Effector memory CD4-positive, alpha-beta T cell (primary cell): ENCODE results near the gene SWT1.
A peak's percentile ranks its signal among the peaks of the same experiment; 100 is the strongest.
"Not testable (repeated sequence)": the region's sequence is repeated elsewhere in the genome, so short reads cannot be mapped to it uniquely, and the experiment has no call there.

Experiments
- DNase-seq, 3 donors: peaks; one replicate each; pipeline ENCODE4 v3.0.0-alpha.2; 2020
- H3K27ac ChIP-seq: 2 replicates; pipeline ENCODE4 v1.7.0; 2013; ENCODE audit warnings: mild to moderate bottlenecking, low read length, moderate library complexity; ENCODE audit not compliant: insufficient read depth, poor library complexity, severe bottlenecking
- H3K27me3 ChIP-seq: replicated peaks from 2 replicates; pipeline ENCODE4 v1.7.0; 2013; ENCODE audit warnings: mild to moderate bottlenecking, low read length; ENCODE audit not compliant: insufficient read depth, control insufficient read depth, poor library complexity, severe bottlenecking
- H3K36me3 ChIP-seq: 2 replicates; pipeline ENCODE4 v1.7.0; 2013; ENCODE audit warnings: mild to moderate bottlenecking, low read length, moderate library complexity; ENCODE audit not compliant: control insufficient read depth, insufficient read depth
- H3K4me1 ChIP-seq: 2 replicates; pipeline ENCODE4 v1.7.0; 2013; ENCODE audit warnings: low read length, mild to moderate bottlenecking; ENCODE audit not compliant: control insufficient read depth, insufficient read depth, poor library complexity, severe bottlenecking
- H3K4me3 ChIP-seq: 2 replicates; pipeline ENCODE4 v1.7.0; 2013; ENCODE audit warnings: low read length, low read depth, mild to moderate bottlenecking; ENCODE audit not compliant: insufficient read depth, poor library complexity, severe bottlenecking
- H3K9me3 ChIP-seq: 2 replicates; pipeline ENCODE4 v1.7.0; 2013; ENCODE audit warnings: mild to moderate bottlenecking, low read length, moderate library complexity; ENCODE audit not compliant: control insufficient read depth

Gene SWT1

GRCh38 chr1:185314411-185314810 is 157.4 kb downstream of the SWT1 start:
- DNase-seq = no peak
- H3K4me1 ChIP-seq = peaks cover 28% of the 10 kb centered on the region
- H3K9me3 ChIP-seq = no peaks in the 10 kb centered on the region
- peaks cover 15% of the 10 kb centered on the region for H3K36me3 ChIP-seq
- H3K4me3 ChIP-seq = peak overlapping the region; percentile 98
- no peaks in the 10 kb centered on the region for H3K27me3 ChIP-seq
- no peak overlapping the region for H3K27ac ChIP-seq

GRCh38 chr1:185315445-185316071 is 158.6 kb downstream of the SWT1 start:
- Histone ChIP-seq H3K4me3 (peak overlapping the region; percentile 98), H3K36me3 (peaks cover 7% of the 10 kb centered on the region), H3K4me1 (peaks cover 28% of the 10 kb centered on the region), H3K9me3 (no peaks in the 10 kb centered on the region), H3K27me3 (no peaks in the 10 kb centered on the region), H3K27ac (peak overlapping the region; percentile 98)
- DNase-seq = peak in 1 of 3 donors; percentile 7

- H3K27me3 ChIP-seq = no peaks in the 10 kb centered on the region
- H3K4me1 ChIP-seq = peaks cover 28% of the 10 kb centered on the region
- no peaks in the 10 kb centered on the region for H3K9me3 ChIP-seq
- peak overlapping the region; percentile 98 for H3K27ac ChIP-seq
- peak overlapping the region; percentile 98 for H3K4me3 ChIP-seq
- no peaks in the 10 kb centered on the region for H3K36me3 ChIP-seq
- peak; percentile 74 to 85 (median 83) for DNase-seq
These were observed 159.4 kb downstream of the SWT1 start for GRCh38 chr1:185316163-185317033.

GRCh38 chr1:185317034-185317885 is 160.3 kb downstream of the SWT1 start, which contains the start of gene IVNS1ABP:
IVNS1ABP (minus strand) TSS chr1:185317243; CDS start chr1:185309493, 7,750 bp downstream.
- H3K27me3 ChIP-seq = no peaks in the 10 kb centered on the region
- H3K4me1 ChIP-seq = peaks cover 28% of the 10 kb centered on the region
- peak; percentile 92 to 97 (median 95) for DNase-seq
- H3K9me3 ChIP-seq = no peaks in the 10 kb centered on the region
- peak within 1 kb of the TSS; percentile 98 for H3K27ac ChIP-seq
- no peaks in the 10 kb centered on the region for H3K36me3 ChIP-seq
- H3K4me3 ChIP-seq = peak within 1 kb of the TSS; percentile 98

GRCh38 chr1:185317886-185318310 is 160.9 kb downstream of the SWT1 start:
- H3K27ac ChIP-seq = peak overlapping the region; percentile 98
- peaks cover 21% of the 10 kb centered on the region for H3K4me1 ChIP-seq
- H3K27me3 ChIP-seq = no peaks in the 10 kb centered on the region
- DNase-seq = peak; percentile 61 to 69 (median 69)
- H3K4me3 ChIP-seq = peak overlapping the region; percentile 48
- no peaks in the 10 kb centered on the region for H3K9me3 ChIP-seq
- no peaks in the 10 kb centered on the region for H3K36me3 ChIP-seq

- no peak for DNase-seq
- Histone ChIP-seq H3K4me3 (no peak overlapping the region), H3K27ac (peak overlapping the region; percentile 98), H3K27me3 (no peaks in the 10 kb centered on the region), H3K36me3 (no peaks in the 10 kb centered on the region), H3K9me3 (no peaks in the 10 kb centered on the region), H3K4me1 (peaks cover 16% of the 10 kb centered on the region)
These were observed 161.6 kb downstream of the SWT1 start for GRCh38 chr1:185318431-185319138.

GRCh38 chr1:185319139-185319475 is 162.1 kb downstream of the SWT1 start:
- Histone ChIP-seq H3K9me3 (no peaks in the 10 kb centered on the region), H3K27ac (no peak overlapping the region), H3K4me1 (peaks cover 11% of the 10 kb centered on the region), H3K27me3 (no peaks in the 10 kb centered on the region), H3K36me3 (no peaks in the 10 kb centered on the region), H3K4me3 (no peak overlapping the region)
- no peak for DNase-seq

GRCh38 chr1:185321104-185321503 is 164.1 kb downstream of the SWT1 start:
- not testable (repeated sequence) for H3K4me1 ChIP-seq, H3K27ac ChIP-seq, H3K36me3 ChIP-seq, DNase-seq, H3K4me3 ChIP-seq, H3K9me3 ChIP-seq, H3K27me3 ChIP-seq

- not testable (repeated sequence) for H3K4me1 ChIP-seq, H3K27me3 ChIP-seq, H3K36me3 ChIP-seq, DNase-seq, H3K4me3 ChIP-seq, H3K9me3 ChIP-seq, H3K27ac ChIP-seq
These were observed 164.8 kb downstream of the SWT1 start for GRCh38 chr1:185321653-185322221.
